Measurements from ENCODE around the gene EML4. TPM values are rescaled to one million over a fixed set of nuclear protein-coding genes. Genes with fewer than 3 reads are reported as not detected.

The EML4 gene
- total and polyA plus RNA-seq, 10 of the 15 experiments (the other 5 are each of a cell fraction or from before 2014, with no cell fraction given): 23.1 to 91.3 (median 77.4) TPM

DNA sequence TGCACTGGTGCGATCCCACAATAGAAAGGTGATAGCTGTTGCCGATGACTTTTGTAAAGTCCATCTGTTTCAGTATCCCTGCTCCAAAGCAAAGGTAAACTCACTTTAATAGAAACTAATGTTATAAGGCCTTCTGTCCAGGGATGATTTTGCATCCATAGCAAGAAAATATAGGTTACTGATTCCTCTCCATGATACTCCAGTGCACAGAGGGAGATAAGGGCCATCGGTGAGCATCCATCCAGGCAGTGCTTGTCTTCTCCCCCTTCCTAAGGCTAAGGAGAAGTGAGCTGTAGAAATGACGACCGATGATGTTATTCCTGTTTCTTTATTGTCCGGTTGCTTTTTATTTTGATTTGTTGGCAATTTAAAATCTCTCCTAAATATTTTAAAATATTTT is 159.8 kb downstream of the EML4 start:
- ATAC-seq: no peak
- POLR2A ChIA-PET: interaction anchor here (0.5 to 1.2 kb wide), 4 partner anchors 9 to 246 kb away, joined by 3 to 4 read pairs (median 3); no protein-coding TSS in a partner anchor
- SMC1A ChIA-PET (ENCODE audit: uncharacterized antibody, unreplicated experiment): interaction anchor here (0.6 to 5.6 kb wide), 21 partner anchors 9 to 457 kb away, joined by 3 to 48 read pairs (median 4); no protein-coding TSS in a partner anchor
- 98% methylated on average over 6 of the region's 6 CpGs for WGBS (ENCODE audit: insufficient coverage, insufficient replicate concordance, low lambda C conversion rate, missing lambda C conversion rate)
- DNase-seq (ENCODE audit: low read depth, low spot score): no peak
- Histone ChIP-seq H4K20me1 (ENCODE audit: control insufficient read depth, insufficient read depth) (no peaks in the 10 kb centered on the region), H3K27me3 (replicated peaks in 1 of 2; ENCODE audit: control insufficient read depth in 2 of 2, insufficient read depth in 2 of 2, low read length in 1 of 2) (no peaks in the 10 kb centered on the region), H3K4me3 (no peak overlapping the region), H3K27ac (ENCODE audit: control insufficient read depth, insufficient read depth) (no peak overlapping the region), H3K4me1 (ENCODE audit: control insufficient read depth, insufficient read depth, low read length) (no peaks in the 10 kb centered on the region), H3K9ac (ENCODE audit: control insufficient read depth, insufficient read depth, low read length) (no peak overlapping the region), H3K79me2 (ENCODE audit: control insufficient read depth, insufficient read depth, low read length) (no peaks in the 10 kb centered on the region), H2AFZ (ENCODE audit: control insufficient read depth, low read depth, low read length) (no peak overlapping the region), H3K36me3 (ENCODE audit: control insufficient read depth in 2 of 2, insufficient read depth in 2 of 2, low read length in 1 of 2) (peaks cover 4 to 21% of the 10 kb centered on the region in 2 experiments), H3K4me2 (ENCODE audit: control insufficient read depth, insufficient read depth) (no peak overlapping the region), H3K9me3 (replicated peaks; ENCODE audit: control insufficient read depth, insufficient read depth, low read length) (no peaks in the 10 kb centered on the region)
- in situ Hi-C loops (cut with MboI) (loop anchor here (5.0 kb wide), 1 partner anchor 232 kb away; no protein-coding TSS in a partner anchor), intact Hi-C loops (cut with micrococcal nuclease; ENCODE audit: unreplicated experiment) (loop anchor here (1.0 to 10.0 kb wide), 2 partner anchors 233 to 484 kb away; no protein-coding TSS in a partner anchor)
- no peak for TF ChIP-seq ASH2L (IDR thresholded peaks at IDR 0.05; ENCODE audit: borderline replicate concordance, low read depth)
- no peak for FAIRE-seq
- RAD21 ChIA-PET (ENCODE audit: unreplicated experiment): interaction anchor here (0.7 to 3.9 kb wide), 12 partner anchors 91 to 459 kb away, joined by 3 to 39 read pairs (median 4); no protein-coding TSS in a partner anchor
- CTCF ChIA-PET: interaction anchor here (0.8 to 4.9 kb wide), 26 partner anchors 12 to 461 kb away, joined by 3 to 89 read pairs (median 6); no protein-coding TSS in a partner anchor
- BruUV-seq (replicated peaks): no TSS peak

- in situ Hi-C loops (cut with MboI): loop anchor here (5.0 to 10.0 kb wide), 2 partner anchors 232 to 455 kb away; no protein-coding TSS in a partner anchor
- H4K20me1 ChIP-seq (ENCODE audit: control insufficient read depth, insufficient read depth): no peaks in the 10 kb centered on the region
- DNase-seq (ENCODE audit: low read depth, low spot score) (no peak), FAIRE-seq (no peak), ATAC-seq (no peak)
- H3K4me3 ChIP-seq: no peak overlapping the region
- H3K79me2 ChIP-seq (ENCODE audit: control insufficient read depth, insufficient read depth, low read length): no peaks in the 10 kb centered on the region
- no peak overlapping the region for H3K4me2 ChIP-seq (ENCODE audit: control insufficient read depth, insufficient read depth)
- H2AFZ ChIP-seq (ENCODE audit: control insufficient read depth, low read depth, low read length): no peak overlapping the region
- TF ChIP-seq GABPA (IDR thresholded peaks at IDR 0.05; ENCODE audit: low read depth) (no peak), POLR2AphosphoS5 (IDR thresholded peaks at IDR 0.05; ENCODE audit: low read length) (0 out of 2 replicates have a peak, but pooled peaks have one; percentile 12)
- intact Hi-C loops (cut with micrococcal nuclease; ENCODE audit: unreplicated experiment): loop anchor here (10.0 kb wide), 1 partner anchor 485 kb away; no protein-coding TSS in a partner anchor
- RAD21 ChIA-PET (ENCODE audit: unreplicated experiment): interaction anchor here (1.7 to 3.9 kb wide), 2 partner anchors 234 to 238 kb away, joined by 12 to 39 read pairs; no protein-coding TSS in a partner anchor
- SMC1A ChIA-PET (ENCODE audit: uncharacterized antibody, unreplicated experiment): interaction anchor here (1.0 to 5.6 kb wide), 5 partner anchors 133 to 458 kb away, joined by 4 to 48 read pairs (median 9); no protein-coding TSS in a partner anchor
- no peak overlapping the region for H3K27ac ChIP-seq (ENCODE audit: control insufficient read depth, insufficient read depth)
- CTCF ChIA-PET: interaction anchor here (1.4 to 4.9 kb wide), 8 partner anchors 14 to 461 kb away, joined by 4 to 89 read pairs (median 9); no protein-coding TSS in a partner anchor
- no peaks in the 10 kb centered on the region for H3K9me3 ChIP-seq (replicated peaks; ENCODE audit: control insufficient read depth, insufficient read depth, low read length)
- H3K4me1 ChIP-seq (ENCODE audit: control insufficient read depth, insufficient read depth, low read length): no peaks in the 10 kb centered on the region
- H3K27me3 ChIP-seq (replicated peaks in 1 of 2; ENCODE audit: control insufficient read depth in 2 of 2, insufficient read depth in 2 of 2, low read length in 1 of 2): no peaks in the 10 kb centered on the region
- POLR2A ChIA-PET: no interaction called here
- no TSS peak for BruUV-seq (replicated peaks)
- no peak overlapping the region for H3K9ac ChIP-seq (ENCODE audit: control insufficient read depth, insufficient read depth, low read length)
- peaks cover 4 to 21% of the 10 kb centered on the region in 2 experiments for H3K36me3 ChIP-seq (ENCODE audit: control insufficient read depth in 2 of 2, insufficient read depth in 2 of 2, low read length in 1 of 2)
- WGBS (ENCODE audit: insufficient coverage, insufficient replicate concordance, low lambda C conversion rate, missing lambda C conversion rate): 97% methylated on average over 5 of the region's 5 CpGs
These were observed 160.6 kb downstream of the EML4 start for GRCh38 chr2:42329736-42330135.
